ENCODE measurements around the gene ZC3HAV1. TPM values are rescaled to one million over a fixed set of nuclear protein-coding genes. Genes with fewer than 3 reads are reported as not detected.

Gene ZC3HAV1
- total RNA-seq, 1 donor from 2014 or later: 13.5 TPM

DNA sequence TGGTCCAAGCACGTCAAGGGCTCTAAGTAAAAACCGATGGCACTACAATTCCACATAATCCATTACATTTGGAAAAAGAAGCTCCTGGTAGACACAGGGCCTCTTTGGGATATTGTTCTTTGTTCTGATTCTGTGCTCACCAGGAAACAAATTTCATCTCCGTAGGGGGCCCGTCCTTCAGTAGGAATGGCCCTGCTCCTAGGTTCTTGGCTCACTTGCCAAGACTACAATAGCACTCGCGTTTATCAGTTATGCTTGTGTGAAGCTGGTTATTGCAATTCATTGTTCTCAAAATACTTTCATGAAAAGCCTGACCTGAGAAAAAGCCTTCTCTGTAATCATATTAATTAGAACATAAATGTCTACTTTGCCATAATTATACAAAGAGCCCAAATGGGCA, 63.4 kb downstream of the ZC3HAV1 start:
- Mint-ChIP-seq H3K9me3 (ENCODE audit: unreplicated experiment) (no peaks in the 10 kb centered on the region), H3K4me1 (ENCODE audit: low read depth, unreplicated experiment) (no peaks in the 10 kb centered on the region), H3K27ac (ENCODE audit: unreplicated experiment) (no peak overlapping the region), H3K4me3 (ENCODE audit: unreplicated experiment) (no peak overlapping the region), H3K36me3 (ENCODE audit: unreplicated experiment) (no peaks in the 10 kb centered on the region), H3K27me3 (ENCODE audit: unreplicated experiment) (peaks cover under 1% of the 10 kb centered on the region)
- DNase-seq: no peak
- TF ChIP-seq, protein P1, sequence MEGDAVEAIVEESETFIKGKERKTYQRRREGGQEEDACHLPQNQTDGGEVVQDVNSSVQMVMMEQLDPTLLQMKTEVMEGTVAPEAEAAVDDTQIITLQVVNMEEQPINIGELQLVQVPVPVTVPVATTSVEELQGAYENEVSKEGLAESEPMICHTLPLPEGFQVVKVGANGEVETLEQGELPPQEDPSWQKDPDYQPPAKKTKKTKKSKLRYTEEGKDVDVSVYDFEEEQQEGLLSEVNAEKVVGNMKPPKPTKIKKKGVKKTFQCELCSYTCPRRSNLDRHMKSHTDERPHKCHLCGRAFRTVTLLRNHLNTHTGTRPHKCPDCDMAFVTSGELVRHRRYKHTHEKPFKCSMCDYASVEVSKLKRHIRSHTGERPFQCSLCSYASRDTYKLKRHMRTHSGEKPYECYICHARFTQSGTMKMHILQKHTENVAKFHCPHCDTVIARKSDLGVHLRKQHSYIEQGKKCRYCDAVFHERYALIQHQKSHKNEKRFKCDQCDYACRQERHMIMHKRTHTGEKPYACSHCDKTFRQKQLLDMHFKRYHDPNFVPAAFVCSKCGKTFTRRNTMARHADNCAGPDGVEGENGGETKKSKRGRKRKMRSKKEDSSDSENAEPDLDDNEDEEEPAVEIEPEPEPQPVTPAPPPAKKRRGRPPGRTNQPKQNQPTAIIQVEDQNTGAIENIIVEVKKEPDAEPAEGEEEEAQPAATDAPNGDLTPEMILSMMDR (IDR thresholded peaks at IDR 0.05; ENCODE audit: partially characterized antibody, unreplicated experiment): no peak

DNA sequence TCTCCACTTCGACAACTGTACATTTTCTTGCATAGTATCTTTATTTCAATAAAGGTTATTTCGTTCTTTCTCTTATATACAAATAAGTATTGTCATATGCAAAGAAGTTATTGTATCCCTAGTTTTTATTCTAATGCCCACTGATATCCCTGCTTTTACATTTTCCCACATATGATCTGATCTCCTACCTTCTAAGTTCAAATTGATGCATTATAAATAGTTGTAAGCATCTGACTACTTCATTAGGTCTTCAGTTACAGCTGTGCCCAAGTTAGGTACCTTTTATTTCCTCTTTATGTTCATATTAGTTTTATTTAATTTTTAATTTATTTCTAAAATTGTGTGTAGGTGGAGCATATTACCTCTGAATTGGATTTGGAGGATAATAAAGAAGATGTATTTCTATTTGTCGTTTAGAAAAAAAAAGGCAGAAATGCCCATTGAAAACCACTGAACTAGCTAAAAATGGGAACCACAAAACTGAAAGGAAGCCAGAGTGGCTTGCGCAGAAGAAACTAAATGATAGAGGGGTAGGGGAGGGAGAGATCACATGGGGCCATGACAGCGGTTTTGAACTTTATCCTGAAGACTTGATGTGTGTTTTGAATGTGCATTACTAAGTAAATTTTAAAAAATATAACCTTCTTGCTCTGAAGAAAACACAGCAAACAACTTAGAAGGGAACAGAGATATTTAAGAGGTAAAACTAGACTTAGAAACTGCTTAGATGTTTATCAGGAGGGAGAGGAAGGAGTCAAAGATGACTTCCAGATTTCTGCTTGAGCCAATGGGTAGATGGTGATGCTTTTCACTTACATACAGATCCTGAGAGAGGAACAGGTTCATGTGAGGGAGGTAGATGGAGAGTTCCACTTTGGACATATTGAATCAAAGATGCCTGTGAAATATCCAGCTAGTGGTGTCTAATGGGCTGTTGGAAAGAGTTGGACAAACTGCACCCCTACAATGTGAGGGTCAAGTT, 64.4 kb downstream of the ZC3HAV1 start:
- Mint-ChIP-seq H3K4me3 (ENCODE audit: unreplicated experiment) (no peak overlapping the region), H3K36me3 (ENCODE audit: unreplicated experiment) (no peaks in the 10 kb centered on the region), H3K27ac (ENCODE audit: unreplicated experiment) (no peak overlapping the region), H3K9me3 (ENCODE audit: unreplicated experiment) (no peaks in the 10 kb centered on the region), H3K27me3 (ENCODE audit: unreplicated experiment) (peaks cover 5% of the 10 kb centered on the region), H3K4me1 (ENCODE audit: low read depth, unreplicated experiment) (no peaks in the 10 kb centered on the region)
- TF ChIP-seq, protein P1 (IDR thresholded peaks at IDR 0.05; ENCODE audit: partially characterized antibody, unreplicated experiment): no peak
- DNase-seq: no peak

DNA sequence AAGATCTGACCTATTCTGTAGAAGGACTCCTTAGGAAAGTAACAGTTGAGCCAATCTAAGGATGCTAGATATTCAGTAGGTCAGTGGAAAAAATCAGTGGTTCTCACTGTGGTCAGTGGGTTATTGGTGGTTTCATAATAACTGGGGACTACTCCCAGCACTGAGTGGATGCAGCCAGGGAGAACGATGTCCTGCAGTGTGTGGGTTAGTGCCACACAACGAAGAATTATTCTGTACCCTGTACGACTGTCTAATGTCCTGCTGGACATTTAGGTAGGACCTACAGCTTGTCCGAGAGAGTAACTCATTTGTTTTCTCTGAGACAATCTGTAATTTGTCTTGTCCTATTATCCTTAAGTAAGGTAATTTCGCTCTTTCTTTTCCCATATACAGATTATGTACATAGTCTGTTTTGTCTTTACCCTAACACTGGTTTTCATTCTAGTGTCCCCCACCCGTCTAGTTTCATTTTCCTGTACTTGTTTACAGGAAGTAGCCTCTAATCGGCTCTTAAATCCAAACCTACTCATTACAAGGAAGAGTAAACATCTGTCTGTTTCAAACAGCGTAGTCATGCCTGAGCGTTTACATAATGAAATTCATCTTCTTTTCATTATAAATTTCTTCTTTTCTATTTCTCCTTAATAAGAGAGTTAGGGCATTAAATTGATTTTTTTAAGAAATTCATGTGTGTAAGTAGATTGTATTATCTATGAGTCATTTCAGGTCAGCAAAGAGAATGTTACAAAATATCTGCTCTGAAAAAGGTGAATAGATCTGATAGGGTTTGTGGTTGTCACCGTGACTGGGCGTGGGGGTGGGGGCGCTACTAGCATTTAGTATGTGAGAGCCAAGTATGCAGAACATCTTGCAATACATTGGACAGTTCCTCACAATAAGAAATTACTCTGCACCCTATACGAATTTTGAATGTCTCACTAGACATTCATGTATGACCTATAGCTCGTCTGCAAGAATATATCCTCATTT, 65.4 kb downstream of the ZC3HAV1 start:
- H3K27ac Mint-ChIP-seq (ENCODE audit: unreplicated experiment): no peak overlapping the region
- H3K27me3 Mint-ChIP-seq (ENCODE audit: unreplicated experiment): peaks cover 5% of the 10 kb centered on the region
- H3K4me1 Mint-ChIP-seq (ENCODE audit: low read depth, unreplicated experiment): no peaks in the 10 kb centered on the region
- TF ChIP-seq, protein P1 (IDR thresholded peaks at IDR 0.05; ENCODE audit: partially characterized antibody, unreplicated experiment): no peak
- H3K36me3 Mint-ChIP-seq (ENCODE audit: unreplicated experiment): no peaks in the 10 kb centered on the region
- no peak for DNase-seq
- H3K9me3 Mint-ChIP-seq (ENCODE audit: unreplicated experiment): no peaks in the 10 kb centered on the region
- no peak overlapping the region for H3K4me3 Mint-ChIP-seq (ENCODE audit: unreplicated experiment)

DNA sequence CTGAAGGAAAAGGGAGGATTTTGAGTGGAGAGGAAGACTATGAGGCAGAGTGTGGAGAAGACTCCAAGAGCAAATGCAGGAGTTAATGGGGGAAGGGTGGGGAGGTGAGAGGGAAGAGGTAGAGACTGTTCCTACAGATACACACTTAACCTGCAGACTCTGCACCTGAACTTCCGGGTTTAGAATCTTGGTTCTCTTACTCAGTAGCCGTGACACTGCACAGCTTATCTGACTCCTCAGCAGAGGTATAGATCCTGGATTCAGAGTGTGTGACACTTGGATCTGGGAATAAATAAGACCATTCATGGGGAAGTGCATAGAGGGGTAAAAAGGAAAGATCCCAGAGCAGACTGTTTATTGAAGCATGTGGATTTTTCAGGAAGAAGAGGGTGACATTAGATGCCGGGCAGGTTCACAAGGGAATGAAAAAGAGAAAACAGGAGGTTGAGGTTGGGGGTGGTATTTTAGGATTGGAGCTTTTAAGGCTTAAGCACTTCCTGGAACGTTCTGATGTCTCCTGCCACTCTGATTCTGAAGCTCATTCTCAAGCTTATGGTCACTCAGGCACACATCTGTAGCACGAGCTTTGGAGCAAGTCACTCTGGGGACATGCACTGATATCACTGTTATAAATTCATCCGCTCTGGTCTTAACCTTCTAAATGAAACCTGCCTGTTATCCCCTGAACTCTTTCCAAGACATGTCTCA, 68.0 kb downstream of the ZC3HAV1 start:
- TF ChIP-seq, protein P1 (IDR thresholded peaks at IDR 0.05; ENCODE audit: partially characterized antibody, unreplicated experiment): no peak
- no peak for DNase-seq
- H3K4me3 Mint-ChIP-seq (ENCODE audit: unreplicated experiment): no peak overlapping the region

More for the DNA sequence above, 68.0 kb downstream of the ZC3HAV1 start:
- H3K36me3 Mint-ChIP-seq (ENCODE audit: unreplicated experiment): no peaks in the 10 kb centered on the region
- no peaks in the 10 kb centered on the region for H3K9me3 Mint-ChIP-seq (ENCODE audit: unreplicated experiment)
- no peak overlapping the region for H3K27ac Mint-ChIP-seq (ENCODE audit: unreplicated experiment)
- peaks cover 9% of the 10 kb centered on the region for H3K27me3 Mint-ChIP-seq (ENCODE audit: unreplicated experiment)
- no peaks in the 10 kb centered on the region for H3K4me1 Mint-ChIP-seq (ENCODE audit: low read depth, unreplicated experiment)
